HepG2 (cell line): ENCODE results near the gene PTCRA. TPM values are rescaled to one million over a fixed set of nuclear protein-coding genes. Genes with fewer than 3 reads are reported as not detected.

Experiments used
- ARNT2 ChIP-seq: sonication (generic); formaldehyde crosslinking; IDR thresholded peaks from 2 replicates; pipeline ENCODE4 v1.8.0; 2022; ENCODE audit warnings: mild to moderate bottlenecking, low read depth, missing genetic modification reagents, moderate library complexity
- ATF3 ChIP-seq: sonication (generic); formaldehyde crosslinking; IDR thresholded peaks from 2 replicates; pipeline ENCODE4 v1.4.0; 2020; ENCODE audit warnings: missing genetic modification reagents
- HNF1A ChIP-seq, 2 experiments: sonication (generic) in 1 of 2; formaldehyde crosslinking in 1 of 2; IDR thresholded peaks; 2 replicates each; pipeline versions ENCODE4 v1.4.0 to v1.6.1; 2016 to 2020; ENCODE audit warnings: borderline replicate concordance in 1 of 2, low read depth in 1 of 2, mild to moderate bottlenecking in 1 of 2, missing genetic modification reagents in 1 of 2
- KLF6 ChIP-seq: IDR thresholded peaks from 2 replicates; pipeline ENCODE4 v1.8.0; 2016; ENCODE audit warnings: missing biosample characterization, missing genetic modification reagents
- MATR3 ChIP-seq: sonication (generic); formaldehyde crosslinking; IDR thresholded peaks from 2 replicates; pipeline ENCODE4 v1.4.0; 2020; ENCODE audit warnings: missing genetic modification reagents
- NCOA5 ChIP-seq: sonication (generic); formaldehyde crosslinking; IDR thresholded peaks from 2 replicates; pipeline ENCODE4 v1.4.0; 2020; ENCODE audit warnings: missing genetic modification reagents
- SMAD3 ChIP-seq: sonication (generic); formaldehyde crosslinking; IDR thresholded peaks from 2 replicates; pipeline ENCODE4 v1.4.0; 2020; ENCODE audit warnings: missing genetic modification reagents
- TMF1 ChIP-seq: sonication (generic); formaldehyde crosslinking; IDR thresholded peaks from 2 replicates; pipeline ENCODE4 v1.8.1; 2022; ENCODE audit warnings: low read depth, missing genetic modification reagents
- U2AF1 ChIP-seq: fragments of 200-400 bp; formaldehyde crosslinking; optimal IDR thresholded peaks from 2 replicates; pipeline ENCODE3; 2017; ENCODE audit warnings: mild to moderate bottlenecking, low read depth, low read length
- ZBTB33 ChIP-seq: sonication (generic); formaldehyde crosslinking; IDR thresholded peaks from 2 replicates; pipeline ENCODE4 v1.4.0; 2020; ENCODE audit warnings: missing genetic modification reagents
- ZBTB49 ChIP-seq: sonication (generic); formaldehyde crosslinking; IDR thresholded peaks from 2 replicates; pipeline ENCODE4 v1.4.0; 2020; ENCODE audit warnings: missing genetic modification reagents, borderline replicate concordance
- ZBTB8A ChIP-seq: sonication (generic); formaldehyde crosslinking; IDR thresholded peaks from 2 replicates; pipeline ENCODE4 v1.4.0; 2020; ENCODE audit warnings: mild to moderate bottlenecking, low read depth, missing genetic modification reagents, borderline replicate concordance
- ZC3H13 ChIP-seq: sonication (generic); formaldehyde crosslinking; IDR thresholded peaks from 2 replicates; pipeline ENCODE4 v1.8.1; 2023; ENCODE audit warnings: mild to moderate bottlenecking, missing genetic modification reagents, moderate library complexity
- ZNF280D ChIP-seq: sonication (generic); formaldehyde crosslinking; IDR thresholded peaks from 2 replicates; pipeline ENCODE4 v1.5.1; 2020; ENCODE audit warnings: mild to moderate bottlenecking, missing genetic modification reagents
- polyA plus RNA-seq, 8 experiments: library from polyadenylated mRNA; depleted of rRNA in 3 of 8; stranded (reverse) in 7 of 8; unstranded in 1 of 8; fragments of >200 nt; fragmentation: Illumina TruSeq in 4 of 8; extraction: Trizol in 4 of 8; gene quantifications; 2 replicates each; pipeline versions ENCODE4 v1.2.1 to v1.2.3, GENCODE V29; 2011 to 2016; ENCODE audit warnings: low read depth in 4 of 8, missing spikeins in 1 of 8, mixed read lengths in 1 of 8; ENCODE audit not compliant: insufficient read depth in 1 of 8
- total RNA-seq, 5 experiments: library from RNA; depleted of rRNA; stranded (reverse); fragments of >200 nt; fragmentation: Illumina TruSeq; extraction: Trizol; gene quantifications; 2 replicates each; pipeline ENCODE4 v1.2.3, GENCODE V29; 2016; ENCODE audit warnings: low read depth in 1 of 5

PTCRA gene
- total and polyA plus RNA-seq, 2 of the 13 experiments (the other 11 are each of a cell fraction or from before 2014, with no cell fraction given): not detected

- TF ChIP-seq HNF1A (IDR thresholded peaks at IDR 0.05; ENCODE audit: low read depth) (peak; percentile 54; the same call in 1 of the 2 replicates), HNF1A (CRISPR knock-in tag; IDR thresholded peaks at IDR 0.05; ENCODE audit: borderline replicate concordance) (peak; percentile 58; the same call in 1 of the 2 replicates), ZNF280D (CRISPR knock-in tag) (peak; percentile 91; the same call in 1 of the 2 replicates), ZC3H13 (CRISPR knock-in tag) (no peak), U2AF1 (no peak), ZBTB33 (CRISPR knock-in tag) (no peak; the same call in 1 of the 2 replicates), TMF1 (CRISPR knock-in tag) (no peak; the same call in 1 of the 2 replicates), ZBTB8A (CRISPR knock-in tag) (no peak; the same call in 1 of the 2 replicates), ZBTB49 (CRISPR knock-in tag) (no peak), NCOA5 (CRISPR knock-in tag) (no peak), KLF6 (CRISPR knock-in tag) (peak; percentile 84; the same call in 1 of the 2 replicates), SMAD3 (CRISPR knock-in tag) (no peak), ATF3 (CRISPR knock-in tag) (no peak), MATR3 (CRISPR knock-in tag) (no peak), ARNT2 (CRISPR knock-in tag) (no peak; the same call in none of the 2 replicates)
Measured at GRCh38 chr6:42879372-42880239, 36.2 kb upstream of the PTCRA start, which contains the start of gene RPL7L1 (continued).
